ENCODE data around the gene NMU. TPM values are rescaled to one million over a fixed set of nuclear protein-coding genes. Genes with fewer than 3 reads are reported as not detected.

Gene NMU
- total RNA-seq, 4 donors from 2014 or later: 0.88 to 9.0 TPM; not detected in 2

- no peak overlapping the region for H3K4me3 ChIP-seq (replicated peaks in 1 of 3)
- H3K27ac ChIP-seq: no peak overlapping the region
- no peaks in the 10 kb centered on the region for H3K27me3 ChIP-seq
- H3K36me3 ChIP-seq: no peaks in the 10 kb centered on the region
- no peaks in the 10 kb centered on the region for H3K9me3 ChIP-seq
- intact Hi-C loops (cut with DNase I): no loop called here
- H3K4me1 ChIP-seq: no peaks in the 10 kb centered on the region
- TF ChIP-seq CTCF (IDR thresholded peaks at IDR 0.05) (no peak), POLR2A (IDR thresholded peaks at IDR 0.05) (no peak)
- no peak for DNase-seq
- WGBS, 2 donors: 52 to 55% methylated on average over 3 to 4 of the region's 4 CpGs
These were observed 39.2 kb upstream of the NMU start for GRCh38 chr4:55675196-55675793.

GRCh38 chr4:55673424-55673823 lies 37.3 kb upstream of the NMU start:
- intact Hi-C loops (cut with DNase I): no loop called here
- DNase-seq: no peak
- Histone ChIP-seq H3K4me1 (no peaks in the 10 kb centered on the region), H3K27me3 (no peaks in the 10 kb centered on the region), H3K9me3 (no peaks in the 10 kb centered on the region), H3K36me3 (no peaks in the 10 kb centered on the region), H3K27ac (no peak overlapping the region), H3K4me3 (replicated peaks in 1 of 3) (no peak overlapping the region)
- TF ChIP-seq CTCF (IDR thresholded peaks at IDR 0.05) (no peak), POLR2A (IDR thresholded peaks at IDR 0.05) (no peak)
- WGBS, 2 donors: 91 to 100% methylated on average over 1 of the region's 1 CpG

- H3K27me3 ChIP-seq: no peaks in the 10 kb centered on the region
- no peak overlapping the region for H3K4me3 ChIP-seq (replicated peaks in 1 of 3)
- no peak for DNase-seq
- no peak overlapping the region for H3K27ac ChIP-seq
- no peaks in the 10 kb centered on the region for H3K9me3 ChIP-seq
- intact Hi-C loops (cut with DNase I): no loop called here
- TF ChIP-seq CTCF (IDR thresholded peaks at IDR 0.05) (no peak), POLR2A (IDR thresholded peaks at IDR 0.05) (no peak)
- H3K4me1 ChIP-seq: no peaks in the 10 kb centered on the region
- no peaks in the 10 kb centered on the region for H3K36me3 ChIP-seq
These were observed 35.6 kb upstream of the NMU start for GRCh38 chr4:55671667-55672066.

- Histone ChIP-seq H3K4me1 (no peaks in the 10 kb centered on the region), H3K27me3 (no peaks in the 10 kb centered on the region), H3K4me3 (replicated peaks in 1 of 3) (no peak overlapping the region), H3K9me3 (no peaks in the 10 kb centered on the region), H3K27ac (no peak overlapping the region), H3K36me3 (no peaks in the 10 kb centered on the region)
- DNase-seq: no peak
- WGBS, 2 donors: 91 to 100% methylated on average over 2 of the region's 2 CpGs
- TF ChIP-seq POLR2A (IDR thresholded peaks at IDR 0.05) (no peak), CTCF (IDR thresholded peaks at IDR 0.05) (no peak)
- intact Hi-C loops (cut with DNase I): no loop called here
These were observed 34.6 kb upstream of the NMU start for GRCh38 chr4:55670695-55671094.

- DNase-seq: no peak
- TF ChIP-seq CTCF (IDR thresholded peaks at IDR 0.05) (no peak), POLR2A (IDR thresholded peaks at IDR 0.05) (no peak)
- intact Hi-C loops (cut with DNase I): no loop called here
- WGBS, 2 donors: 87 to 94% methylated on average over 6 of the region's 6 CpGs
- Histone ChIP-seq H3K27me3 (no peaks in the 10 kb centered on the region), H3K36me3 (no peaks in the 10 kb centered on the region), H3K4me1 (no peaks in the 10 kb centered on the region), H3K4me3 (replicated peaks in 1 of 3) (no peak overlapping the region), H3K27ac (no peak overlapping the region), H3K9me3 (no peaks in the 10 kb centered on the region)
These were observed 32.4 kb upstream of the NMU start for GRCh38 chr4:55668449-55668848.
